B cell (primary cell): ENCODE measurements around the gene RETREG1. TPM values are rescaled to one million over a fixed set of nuclear protein-coding genes. Genes with fewer than 3 reads are reported as not detected.

Experiments
- ATAC-seq: fragments of 200-7000 bp; cut with Tn5 transposase; one replicate; pipeline ENCODE4 v1.10.0; 2021; ENCODE audit warnings: low read depth, mild to moderate bottlenecking, moderate number of reproducible peaks, moderate library complexity
- CTCF ChIA-PET: fragments of 350-600 bp; sonication (Branson Sonifier 250); formaldehyde crosslinking; loops from one replicate; lab custom pipeline; 2021; ENCODE audit warnings: antibody characterized with exemption, inconsistent platforms; lab: Charles Lee
- POLR2A ChIA-PET: fragments of 350-600 bp; sonication (Branson Sonifier 250); formaldehyde crosslinking; loops from one replicate; lab custom pipeline; 2021; ENCODE audit warnings: antibody characterized with exemption; lab: Charles Lee
- DNase-seq: peaks from one replicate; pipeline ENCODE4 v3.0.0; 2013
- H2AFZ ChIP-seq: 2 replicates; pipeline ENCODE4 v1.6.1; 2012; ENCODE audit warnings: mild to moderate bottlenecking, low read depth, low read length; ENCODE audit not compliant: insufficient read depth, poor library complexity, severe bottlenecking
- H3K27ac ChIP-seq, 2 donors: 1 replicate in 1 of 2; 2 replicates in 1 of 2; pipeline ENCODE4 v1.5.1; 2012 to 2013; ENCODE audit warnings: low read length in 2 of 2, mild to moderate bottlenecking in 2 of 2, moderate library complexity in 1 of 2
- H3K27me3 ChIP-seq, 4 experiments: fragments of 200-600 bp in 1 of 4; sonication (generic) in 1 of 4; replicated peaks in 1 of 4; 1 replicate in 2 of 4; 2 replicates in 2 of 4; pipeline versions ENCODE4 v1.6.1 to v1.7.0; 2013 to 2016; ENCODE audit warnings: low read length in 3 of 4, mild to moderate bottlenecking in 2 of 4, mixed read lengths in 1 of 4, moderate library complexity in 1 of 4; ENCODE audit not compliant: insufficient read depth in 4 of 4, control insufficient read depth in 3 of 4; ENCODE audit errors: control extremely low read depth in 1 of 4
- H3K36me3 ChIP-seq, 2 experiments: replicated peaks in 1 of 2; 1 replicate in 1 of 2; 2 replicates in 1 of 2; pipeline versions ENCODE4 v1.6.1 to v1.7.1; 2013; ENCODE audit warnings: low read length in 1 of 2; ENCODE audit not compliant: insufficient read depth in 2 of 2, control insufficient read depth in 1 of 2; ENCODE audit errors: control extremely low read depth in 1 of 2, extremely low read depth in 1 of 2
- H3K4me1 ChIP-seq, 2 donors: fragments of 200-600 bp in 1 of 2; sonication (generic) in 1 of 2; 1 replicate in 1 of 2; 2 replicates in 1 of 2; pipeline versions ENCODE4 v1.5.1 to v1.6.1; 2013 to 2017; ENCODE audit warnings: low read length in 2 of 2; ENCODE audit not compliant: control insufficient read depth in 2 of 2, insufficient read depth in 2 of 2
- H3K4me2 ChIP-seq: replicated peaks from 2 replicates; pipeline ENCODE3; 2012; ENCODE audit warnings: mild to moderate bottlenecking, low read depth, low read length; ENCODE audit not compliant: poor library complexity, severe bottlenecking
- H3K4me3 ChIP-seq, 5 experiments: fragments of 200-600 bp in 1 of 5; sonication (generic) in 1 of 5; 1 replicate in 3 of 5; 2 replicates in 2 of 5; pipeline versions ENCODE4 v1.5.1 to v1.7.0; 2011 to 2016; ENCODE audit warnings: low read length in 4 of 5, mild to moderate bottlenecking in 4 of 5, low read depth in 2 of 5, control low read depth in 1 of 5, moderate library complexity in 1 of 5; ENCODE audit not compliant: insufficient read depth in 1 of 5; ENCODE audit errors: control extremely low read depth in 1 of 5, extremely low read depth in 1 of 5
- H3K79me2 ChIP-seq: fragments of 200-600 bp; sonication (generic); one replicate; pipeline ENCODE4 v1.6.0; 2016; ENCODE audit warnings: low read length; ENCODE audit not compliant: control insufficient read depth, insufficient read depth
- H3K9ac ChIP-seq: fragments of 200-600 bp; sonication (generic); 2 replicates; pipeline ENCODE4 v1.6.1; 2017; ENCODE audit warnings: mild to moderate bottlenecking, low read length, moderate library complexity
- H3K9me3 ChIP-seq, 3 donors: one replicate each; pipeline versions ENCODE4 v1.6.1 to v1.7.1; 2013; ENCODE audit warnings: low read length in 2 of 3; ENCODE audit not compliant: control insufficient read depth in 2 of 3, insufficient read depth in 1 of 3; ENCODE audit errors: control extremely low read depth in 1 of 3
- H4K20me1 ChIP-seq: 2 replicates; pipeline ENCODE4 v1.6.0; 2012; ENCODE audit warnings: mild to moderate bottlenecking, low read length; ENCODE audit not compliant: insufficient read depth, control insufficient read depth, poor library complexity, severe bottlenecking
- H3K27ac Mint-ChIP-seq: one replicate; pipeline ENCODE4 v1.8.0; 2021; ENCODE audit warnings: mixed read lengths
- H3K27me3 Mint-ChIP-seq: one replicate; pipeline ENCODE4 v1.8.0; 2021; ENCODE audit warnings: mixed read lengths
- H3K4me1 Mint-ChIP-seq: one replicate; pipeline ENCODE4 v1.8.0; 2021; ENCODE audit warnings: mixed read lengths
- H3K4me3 Mint-ChIP-seq: one replicate; pipeline ENCODE4 v1.8.0; 2021; ENCODE audit warnings: mixed read lengths
- H3K9me3 Mint-ChIP-seq: one replicate; pipeline ENCODE4 v1.8.0; 2022; ENCODE audit warnings: mixed read lengths; ENCODE audit not compliant: insufficient read depth
- EZH2 ChIP-seq: IDR thresholded peaks from 2 replicates; pipeline ENCODE4 v1.6.1; 2012; ENCODE audit warnings: borderline replicate concordance, low read depth, mild to moderate bottlenecking, moderate library complexity, low read length; ENCODE audit not compliant: insufficient read depth, poor library complexity, severe bottlenecking
- WGBS: methylation state at CpG from one replicate; pipeline ENCODE4 v1.1.5; 2013; ENCODE audit warnings: missing lambda C conversion rate; ENCODE audit not compliant: insufficient coverage; 5-methylcytosine and 5-hydroxymethylcytosine counted together
- intact Hi-C: fragments of 100-400 bp; cut with micrococcal nuclease; formaldehyde crosslinking; loops from one replicate; pipeline ENCODE4 v1.10.0; 2022
- polyA plus RNA-seq: library from polyadenylated mRNA; depleted of rRNA; stranded (reverse); fragments of >200 nt; gene quantifications from 2 replicates; pipeline ENCODE4 v1.2.3, GENCODE V29; 2012
- total RNA-seq, 2 donors: library from RNA; stranded (reverse); fragments of 120-200 nt in 1 of 2; gene quantifications; 1 replicate in 1 of 2; 2 replicates in 1 of 2; pipeline versions ENCODE4 v1.2.3 to v1.2.4, GENCODE V29; 2013 to 2022
- TF ChIP-seq, protein P1 (sequence below): fragments of 200-600 bp; IDR thresholded peaks from one replicate; pipeline ENCODE4 v1.8.0; 2022; ENCODE audit warnings: antibody characterized with exemption, mild to moderate bottlenecking

RETREG1 gene
- total and polyA plus RNA-seq, 2 donors (not counting 1 experiment from before 2014, with no cell fraction given): 5.1 to 12.9 TPM

DNA sequence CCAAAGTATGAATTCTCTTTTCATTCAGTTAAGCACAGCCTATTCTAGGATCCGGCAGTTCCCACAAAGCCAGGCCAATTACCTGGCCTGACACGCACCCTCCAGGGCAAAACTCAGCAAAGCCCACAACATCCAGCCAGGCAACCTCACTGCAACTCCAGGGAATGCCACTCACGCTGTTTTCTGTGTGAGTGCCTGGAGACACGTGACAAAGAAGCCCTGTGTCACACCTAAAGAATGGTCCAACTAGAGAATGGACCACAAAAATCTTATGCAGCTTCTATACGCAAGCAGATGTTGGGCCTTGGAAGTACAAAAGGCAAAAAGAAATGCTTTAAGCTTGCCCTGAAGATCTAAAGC, 20.2 kb downstream of the RETREG1 start:
- Histone ChIP-seq H3K4me2 (no peak overlapping the region), H3K79me2 (peaks cover 4% of the 10 kb centered on the region), H3K4me1 (peaks cover 0 to 7% of the 10 kb centered on the region in 2 donors), H2AFZ (no peak overlapping the region), H3K27me3 (no peaks in the 10 kb centered on the region), H3K27ac (no peak overlapping the region), H3K36me3 (peaks cover 3% of the 10 kb centered on the region in 2 experiments), H4K20me1 (no peaks in the 10 kb centered on the region), H3K9ac (no peak overlapping the region), H3K4me3 (no peak overlapping the region), H3K9me3 (no peaks in the 10 kb centered on the region)
- ChIA-PET POLR2A (no interaction called here), CTCF (interaction anchor here (1.2 kb wide), 1 partner anchor 11 kb away, joined by 3 read pairs; no protein-coding TSS in a partner anchor)
- Mint-ChIP-seq H3K4me3 (no peak overlapping the region), H3K4me1 (peaks cover 4% of the 10 kb centered on the region), H3K9me3 (no peaks in the 10 kb centered on the region), H3K27ac (no peak overlapping the region), H3K27me3 (peaks cover 9% of the 10 kb centered on the region)
- intact Hi-C loops: no loop called here
- no peak for DNase-seq
- 94% methylated on average over 5 of the region's 5 CpGs for WGBS
- no peak for TF ChIP-seq EZH2
- TF ChIP-seq, protein P1, sequence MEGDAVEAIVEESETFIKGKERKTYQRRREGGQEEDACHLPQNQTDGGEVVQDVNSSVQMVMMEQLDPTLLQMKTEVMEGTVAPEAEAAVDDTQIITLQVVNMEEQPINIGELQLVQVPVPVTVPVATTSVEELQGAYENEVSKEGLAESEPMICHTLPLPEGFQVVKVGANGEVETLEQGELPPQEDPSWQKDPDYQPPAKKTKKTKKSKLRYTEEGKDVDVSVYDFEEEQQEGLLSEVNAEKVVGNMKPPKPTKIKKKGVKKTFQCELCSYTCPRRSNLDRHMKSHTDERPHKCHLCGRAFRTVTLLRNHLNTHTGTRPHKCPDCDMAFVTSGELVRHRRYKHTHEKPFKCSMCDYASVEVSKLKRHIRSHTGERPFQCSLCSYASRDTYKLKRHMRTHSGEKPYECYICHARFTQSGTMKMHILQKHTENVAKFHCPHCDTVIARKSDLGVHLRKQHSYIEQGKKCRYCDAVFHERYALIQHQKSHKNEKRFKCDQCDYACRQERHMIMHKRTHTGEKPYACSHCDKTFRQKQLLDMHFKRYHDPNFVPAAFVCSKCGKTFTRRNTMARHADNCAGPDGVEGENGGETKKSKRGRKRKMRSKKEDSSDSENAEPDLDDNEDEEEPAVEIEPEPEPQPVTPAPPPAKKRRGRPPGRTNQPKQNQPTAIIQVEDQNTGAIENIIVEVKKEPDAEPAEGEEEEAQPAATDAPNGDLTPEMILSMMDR: no peak
- no peak for ATAC-seq

DNA sequence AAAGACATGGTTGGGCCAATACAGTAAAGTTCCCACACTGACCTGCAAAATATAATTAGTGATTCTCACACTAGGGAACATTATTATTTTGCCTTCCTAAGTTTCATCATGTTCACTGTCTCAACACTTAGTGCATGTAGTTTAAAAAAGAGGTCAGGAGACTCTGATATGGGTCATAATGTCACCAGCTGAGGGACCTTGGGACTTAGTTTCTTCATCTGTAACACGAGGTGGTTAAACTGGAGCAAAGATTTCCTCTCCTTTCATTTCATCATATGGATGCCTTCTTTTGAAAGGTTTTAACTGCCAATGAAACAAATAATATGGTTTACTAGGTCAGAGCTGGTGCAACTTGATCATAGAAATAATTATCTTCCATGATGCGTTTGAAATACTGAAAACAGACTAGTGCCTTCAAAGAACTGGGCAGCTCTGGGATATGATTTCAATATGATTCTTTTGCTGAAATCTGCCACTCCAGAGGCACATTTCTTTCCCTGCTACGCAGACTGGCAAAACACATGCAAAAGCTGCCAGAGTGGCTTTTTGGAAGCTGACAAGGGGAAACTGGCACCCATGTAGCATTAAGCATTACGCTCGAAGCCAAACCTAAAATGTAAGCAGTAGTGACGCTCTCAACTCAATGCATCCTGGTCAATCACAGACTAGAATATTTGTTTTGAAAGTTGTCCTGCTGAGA, 20.8 kb downstream of the RETREG1 start:
- H3K9me3 Mint-ChIP-seq: no peaks in the 10 kb centered on the region
- Histone ChIP-seq H3K79me2 (peaks cover 4% of the 10 kb centered on the region), H3K9me3 (no peaks in the 10 kb centered on the region), H3K9ac (no peak overlapping the region), H4K20me1 (no peaks in the 10 kb centered on the region), H3K4me3 (no peak overlapping the region), H3K4me1 (peaks cover 0 to 7% of the 10 kb centered on the region in 2 donors), H3K27ac (no peak overlapping the region), H3K36me3 (peaks cover 3% of the 10 kb centered on the region in 2 experiments), H3K4me2 (no peak overlapping the region), H3K27me3 (no peaks in the 10 kb centered on the region), H2AFZ (no peak overlapping the region)
- peaks cover 4% of the 10 kb centered on the region for H3K4me1 Mint-ChIP-seq
- no peak overlapping the region for H3K4me3 Mint-ChIP-seq
- peaks cover 9% of the 10 kb centered on the region for H3K27me3 Mint-ChIP-seq
- ChIA-PET POLR2A (no interaction called here), CTCF (interaction anchor here (1.2 kb wide), 1 partner anchor 10 kb away, joined by 3 read pairs; no protein-coding TSS in a partner anchor)
- ATAC-seq (no peak), DNase-seq (no peak)
- H3K27ac Mint-ChIP-seq: no peak overlapping the region
- no peak for TF ChIP-seq EZH2
- TF ChIP-seq, protein P1: no peak
- WGBS: 100% methylated on average over 4 of the region's 6 CpGs
- intact Hi-C loops: no loop called here
